Stimulated activated CD4-positive, alpha-beta T cell treated with anti-CD3 and anti-CD28 coated beads, Interleukin-2, amount 100 ng/mL, for 48 hours (primary cell): ENCODE results near the gene NUTM2A.
"Not testable (repeated sequence)": the region's sequence is repeated elsewhere in the genome, so short reads cannot be mapped to it uniquely, and the experiment has no call there.

Source experiments
- DNase-seq, 2 donors: peaks; one replicate each; pipeline ENCODE4 v3.0.0-alpha.2; 2020

Gene NUTM2A, protein sequence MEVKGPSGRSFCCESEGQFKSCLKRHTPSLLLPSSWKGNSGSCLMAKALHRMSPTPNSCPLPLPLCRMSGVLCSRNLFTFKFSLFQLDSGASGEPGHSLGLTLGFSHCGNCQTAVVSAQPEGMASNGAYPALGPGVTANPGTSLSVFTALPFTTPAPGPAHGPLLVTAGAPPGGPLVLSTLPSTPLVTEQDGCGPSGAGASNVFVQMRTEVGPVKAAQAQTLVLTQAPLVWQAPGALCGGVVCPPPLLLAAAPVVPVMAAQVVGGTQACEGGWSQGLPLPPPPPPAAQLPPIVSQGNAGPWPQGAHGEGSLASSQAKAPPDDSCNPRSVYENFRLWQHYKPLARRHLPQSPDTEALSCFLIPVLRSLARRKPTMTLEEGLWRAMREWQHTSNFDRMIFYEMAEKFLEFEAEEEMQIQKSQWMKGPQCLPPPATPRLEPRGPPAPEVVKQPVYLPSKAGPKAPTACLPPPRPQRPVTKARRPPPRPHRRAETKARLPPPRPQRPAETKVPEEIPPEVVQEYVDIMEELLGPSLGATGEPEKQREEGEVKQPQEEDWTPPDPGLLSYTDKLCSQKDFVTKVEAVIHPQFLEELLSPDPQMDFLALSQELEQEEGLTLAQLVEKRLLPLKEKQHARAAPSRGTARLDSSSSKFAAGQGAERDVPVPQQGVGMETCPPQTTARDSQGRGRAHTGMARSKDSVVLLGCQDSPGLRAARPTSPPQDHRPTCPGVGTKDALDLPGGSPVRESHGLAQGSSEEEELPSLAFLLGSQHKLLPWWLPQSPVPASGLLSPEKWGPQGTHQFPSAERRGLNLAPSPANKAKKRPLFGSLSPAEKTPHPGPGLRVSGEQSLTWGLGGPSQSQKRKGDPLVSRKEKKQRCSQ

DNA sequence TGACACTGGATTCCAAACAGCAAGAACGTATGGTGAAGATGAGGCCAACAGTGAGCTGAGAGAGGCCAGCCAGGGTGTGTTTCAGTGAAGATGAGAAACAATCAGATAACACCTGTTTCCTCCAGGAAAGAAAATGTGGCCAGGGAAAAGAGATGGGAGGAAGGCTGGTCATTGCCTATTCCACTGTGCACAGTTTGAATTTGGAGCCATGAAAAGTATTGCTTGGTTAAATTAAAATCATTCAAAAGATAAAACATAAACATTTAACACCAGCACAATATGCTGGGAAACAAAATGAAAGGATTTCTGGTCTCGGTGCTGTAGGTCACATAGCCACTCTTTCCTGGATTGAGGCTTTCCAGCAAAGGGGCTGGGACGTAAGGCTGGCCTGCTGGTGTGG is at the start of gene NUTM2A:
TSS of gene NUTM2A (plus strand) at position 301 of the 400 bp plus-strand sequence. CDS start 383 bp downstream, outside the sequence.
- not testable (repeated sequence) for DNase-seq

DNA sequence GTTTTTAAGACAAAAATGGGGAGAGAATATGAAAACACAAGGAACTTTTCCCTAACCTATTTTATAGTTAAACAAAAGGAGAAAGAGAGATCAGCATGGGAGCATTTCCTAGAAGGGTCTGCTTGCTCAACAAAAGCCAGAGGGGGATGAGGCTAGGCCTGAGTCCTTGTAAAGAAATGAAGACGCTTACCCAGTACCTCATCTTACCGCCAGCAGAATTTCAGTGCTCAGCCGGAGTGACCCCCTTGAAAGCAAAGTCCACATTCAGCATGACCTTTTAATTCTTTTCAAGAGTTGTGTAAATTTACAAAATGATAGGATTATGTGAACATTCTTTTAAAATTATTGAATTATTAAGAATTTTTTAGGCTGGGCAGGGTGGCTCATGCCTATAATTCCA is 47.7 kb upstream of the NUTM2A start:
- DNase-seq: not testable (repeated sequence)

DNA sequence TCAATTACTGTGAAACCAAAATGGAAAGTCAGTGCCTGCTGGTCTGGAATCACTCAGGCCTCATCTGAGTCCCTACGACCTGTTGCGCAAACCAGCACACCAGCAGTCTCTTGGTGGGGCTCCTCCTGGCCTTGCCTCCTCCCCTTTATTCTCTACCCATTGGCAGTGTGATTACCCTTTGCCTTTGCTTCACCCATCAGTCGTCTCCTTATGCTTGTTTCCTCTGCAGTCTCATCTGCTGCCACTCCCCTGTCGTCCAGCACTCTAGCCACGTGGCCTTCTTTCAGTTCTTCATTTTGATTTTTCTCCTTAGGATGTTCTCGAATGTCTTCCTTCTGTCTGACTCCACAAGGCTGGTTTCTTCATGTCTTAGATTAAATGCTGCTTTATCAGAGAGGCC is 40.8 kb upstream of the NUTM2A start:
- not testable (repeated sequence) for DNase-seq

DNA sequence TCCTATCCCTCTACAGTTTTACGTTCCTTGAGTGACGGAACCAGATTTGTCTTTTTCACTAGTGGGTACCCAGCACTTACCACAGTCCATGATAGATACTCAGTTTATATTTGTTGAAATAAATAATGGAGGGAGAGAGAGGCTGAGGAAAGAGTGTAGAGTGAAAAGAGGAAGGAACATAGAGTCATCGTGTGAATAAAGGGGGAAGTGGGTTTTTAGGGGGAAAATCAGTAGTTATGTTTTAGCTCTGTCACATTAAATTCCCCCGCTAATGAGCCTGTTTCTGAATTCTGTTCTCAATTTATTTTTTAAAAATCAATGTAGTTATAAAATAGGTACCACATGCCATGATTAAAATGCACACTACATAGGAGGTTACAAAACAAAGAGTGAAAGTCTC is 39.2 kb upstream of the NUTM2A start:
- not testable (repeated sequence) for DNase-seq

DNA sequence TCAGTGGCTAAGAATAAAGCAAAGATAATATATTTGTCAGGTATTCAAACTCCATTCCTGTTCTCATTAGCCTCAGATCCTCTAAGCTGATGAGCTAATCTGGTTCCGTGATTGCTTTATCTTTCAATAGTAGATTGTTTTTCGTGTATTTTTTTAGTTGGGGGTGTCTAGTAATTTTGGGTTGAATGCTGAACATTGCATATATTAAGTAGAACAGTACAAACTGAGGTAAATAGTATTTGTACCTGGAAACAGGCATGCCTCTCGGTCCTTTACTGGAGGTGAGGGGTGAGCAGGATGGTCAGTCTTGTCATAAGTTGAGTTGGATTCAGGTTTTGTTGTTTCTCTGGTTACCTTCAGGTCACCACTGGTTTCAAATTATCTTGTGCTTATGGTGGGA is 37.7 kb upstream of the NUTM2A start:
- DNase-seq: not testable (repeated sequence)

DNA sequence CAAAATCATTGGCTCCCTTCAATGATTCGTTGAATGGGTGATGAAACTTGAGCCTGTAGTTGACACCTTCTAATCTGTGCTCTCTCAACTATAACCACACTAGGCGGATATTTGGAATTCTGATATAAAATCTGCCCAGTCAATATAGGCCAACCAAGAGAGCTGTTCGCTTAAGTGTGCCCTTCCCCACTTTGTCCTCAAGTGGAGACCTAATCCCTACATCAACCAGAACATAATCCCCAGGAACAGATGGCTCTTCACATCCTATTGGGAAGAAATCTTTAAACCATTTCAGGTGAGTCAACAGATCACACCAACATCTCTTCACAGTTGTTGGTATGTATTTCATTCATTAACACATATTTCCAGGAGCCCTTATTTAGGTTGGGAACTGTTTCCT is 33.4 kb upstream of the NUTM2A start:
- DNase-seq: not testable (repeated sequence)

DNA sequence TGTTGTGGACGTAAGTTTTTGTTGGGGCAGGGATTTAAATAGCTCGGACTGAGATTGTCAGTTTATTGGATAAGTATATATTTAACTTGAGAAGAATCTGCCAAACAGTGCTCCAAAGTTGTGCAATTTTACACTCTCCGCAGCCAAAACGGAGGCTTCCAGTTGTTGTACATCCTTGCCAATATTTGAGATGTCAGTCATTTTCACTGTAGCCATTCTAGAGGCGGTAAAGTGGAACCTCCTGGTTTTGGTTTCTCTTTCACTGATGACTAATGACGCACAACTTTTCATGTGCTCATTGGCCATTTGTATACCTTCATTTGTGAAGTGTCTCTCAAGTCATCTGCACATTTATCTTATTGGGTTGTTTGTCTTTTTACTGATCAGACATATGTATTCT is 24.3 kb upstream of the NUTM2A start:
- DNase-seq: not testable (repeated sequence)

DNA sequence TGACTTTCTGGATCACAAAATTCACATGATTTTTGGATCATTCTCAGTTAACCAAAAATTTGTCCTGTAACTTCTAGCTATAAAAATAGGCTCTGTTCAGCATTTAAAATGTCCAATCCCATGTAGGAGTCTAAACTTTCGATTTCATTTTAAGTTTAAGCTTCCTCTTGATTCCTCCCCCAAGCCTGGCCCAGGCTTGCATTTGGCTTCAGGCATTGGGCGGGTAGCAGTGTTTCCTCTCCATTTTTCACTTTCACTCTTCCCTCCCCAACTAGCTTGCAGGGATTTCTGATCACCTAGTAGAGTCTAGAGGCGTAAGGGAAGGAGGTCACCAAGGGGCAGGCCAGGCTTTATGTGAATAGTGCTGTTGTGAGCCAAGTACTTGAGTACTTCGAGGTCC is 20.4 kb upstream of the NUTM2A start:
- DNase-seq: not testable (repeated sequence)

DNA sequence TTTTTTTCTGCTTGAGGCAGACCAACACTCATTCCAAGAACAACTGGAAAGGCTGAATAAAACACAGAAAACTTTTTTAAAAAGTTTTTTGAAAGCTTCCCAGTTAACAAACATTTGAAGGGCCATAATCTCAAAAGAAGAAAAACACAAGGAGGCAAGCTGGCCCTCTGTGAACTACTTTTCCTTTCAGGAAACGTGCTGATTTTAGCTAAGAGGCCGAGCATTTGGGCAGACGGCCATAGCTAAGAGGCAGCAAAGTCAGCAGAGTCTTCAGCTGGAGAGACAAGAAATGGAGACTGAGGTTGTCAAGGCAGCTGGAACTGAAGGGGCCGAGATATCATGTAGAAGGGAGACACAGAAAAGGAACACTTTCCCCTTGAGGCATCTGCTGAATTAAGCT is 18.3 kb upstream of the NUTM2A start:
- DNase-seq: not testable (repeated sequence)

DNA sequence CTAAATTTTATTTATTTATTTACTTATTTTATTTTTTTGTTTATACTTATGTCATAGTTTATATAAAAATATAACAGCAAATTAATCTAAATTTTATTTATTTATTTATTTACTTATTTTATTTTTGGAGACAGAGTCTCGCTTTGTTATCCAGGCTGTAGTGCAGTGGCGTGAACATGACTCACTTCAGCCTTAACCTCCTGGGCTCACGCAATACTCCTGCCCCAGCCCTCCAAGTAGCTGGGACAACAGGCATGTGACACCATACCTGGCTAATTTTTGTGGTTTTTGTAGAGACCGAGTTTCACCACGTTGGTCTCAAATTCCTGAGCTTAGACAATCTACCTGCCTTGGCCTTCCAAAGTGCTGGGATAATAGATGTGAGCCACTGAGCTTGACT is 14.9 kb upstream of the NUTM2A start:
- not testable (repeated sequence) for DNase-seq

DNA sequence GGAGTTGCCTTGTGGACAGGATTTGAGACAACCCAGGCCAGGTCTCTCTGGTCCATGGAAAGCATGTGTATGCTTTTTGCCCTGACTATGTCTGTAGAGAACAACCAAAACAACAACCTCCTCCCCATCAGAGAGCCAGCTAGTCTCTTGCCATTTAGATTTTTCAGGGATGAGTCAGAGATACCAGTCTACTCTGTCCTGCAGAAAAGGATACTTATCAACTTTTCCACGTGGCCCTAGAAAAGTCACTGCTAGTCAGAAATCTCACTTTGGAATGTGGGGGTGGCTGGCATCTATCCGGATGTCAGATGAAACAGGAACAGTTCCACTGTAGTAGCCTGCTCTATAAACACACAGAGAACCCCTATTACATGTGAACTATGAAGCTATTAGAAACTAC is 13.4 kb upstream of the NUTM2A start:
- DNase-seq: not testable (repeated sequence)

DNA sequence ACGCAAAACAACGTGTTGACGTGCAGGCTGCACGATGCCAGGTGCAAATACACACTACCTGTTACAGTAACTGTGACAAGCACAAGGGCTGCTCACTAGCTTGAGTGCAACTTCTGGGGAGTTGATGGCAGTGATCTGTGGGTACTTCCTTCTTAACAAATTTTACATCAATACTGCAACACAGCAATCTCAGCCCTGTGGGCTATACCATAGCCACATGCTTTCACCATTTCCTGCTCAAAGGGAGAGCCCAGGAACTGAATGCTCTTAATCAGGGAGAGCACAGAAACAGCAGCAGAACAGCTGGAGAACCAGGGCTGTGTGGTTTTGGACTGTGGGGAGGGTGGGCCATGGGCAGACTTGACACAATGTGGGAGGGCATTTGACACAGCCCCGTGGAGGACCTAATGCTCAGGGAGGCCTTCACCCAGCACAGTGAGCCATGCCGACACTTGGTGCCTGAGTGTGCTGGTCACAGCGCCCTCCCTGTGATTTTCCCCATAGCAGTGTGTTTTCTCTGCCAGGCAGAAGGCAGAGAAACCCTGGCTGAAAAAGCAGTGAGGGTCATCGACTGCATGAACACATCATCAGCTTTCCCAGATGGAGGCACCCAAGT is 12.0 kb upstream of the NUTM2A start:
- not testable (repeated sequence) for DNase-seq

DNA sequence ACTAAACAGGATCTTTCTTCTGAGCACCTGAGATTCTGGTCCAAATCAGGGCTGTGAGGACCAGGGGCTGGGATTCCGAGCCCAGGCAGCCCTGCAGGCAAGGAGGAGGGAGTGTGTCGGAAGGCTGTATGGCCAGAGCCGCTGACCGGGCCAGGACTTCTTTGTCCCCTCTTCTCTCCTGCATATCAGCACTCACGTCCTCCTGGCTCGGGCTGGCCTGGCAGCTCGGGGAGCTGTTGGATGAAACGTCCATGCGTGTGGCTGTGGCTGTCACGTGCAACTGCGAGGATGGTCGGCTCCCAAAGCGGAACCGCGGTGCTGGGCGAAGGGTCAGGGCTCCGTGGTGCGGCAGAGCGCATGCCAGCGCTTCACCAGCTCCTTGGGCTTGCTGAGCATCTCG is 11.4 kb upstream of the NUTM2A start:
- not testable (repeated sequence) for DNase-seq

DNA sequence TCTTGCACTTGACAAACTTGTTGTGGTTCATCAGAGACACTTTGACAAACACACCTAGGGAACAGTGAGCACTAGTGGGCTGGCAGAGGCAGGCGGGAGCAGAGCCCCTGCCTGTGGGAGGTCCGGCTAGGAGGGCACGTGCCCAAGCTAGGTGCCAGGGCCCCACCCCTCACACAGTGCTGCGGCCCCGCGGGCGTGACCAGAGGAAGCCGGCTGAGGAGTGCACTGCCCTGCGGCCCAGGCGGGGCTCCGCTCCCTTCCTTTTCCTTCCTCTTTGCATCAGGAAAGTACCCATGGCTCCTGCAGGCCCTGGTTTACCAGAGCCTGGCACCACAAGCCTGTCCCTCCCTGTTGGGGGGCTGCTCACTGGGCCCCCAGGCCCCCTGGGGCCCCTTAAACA is 9.1 kb upstream of the NUTM2A start:
- not testable (repeated sequence) for DNase-seq

DNA sequence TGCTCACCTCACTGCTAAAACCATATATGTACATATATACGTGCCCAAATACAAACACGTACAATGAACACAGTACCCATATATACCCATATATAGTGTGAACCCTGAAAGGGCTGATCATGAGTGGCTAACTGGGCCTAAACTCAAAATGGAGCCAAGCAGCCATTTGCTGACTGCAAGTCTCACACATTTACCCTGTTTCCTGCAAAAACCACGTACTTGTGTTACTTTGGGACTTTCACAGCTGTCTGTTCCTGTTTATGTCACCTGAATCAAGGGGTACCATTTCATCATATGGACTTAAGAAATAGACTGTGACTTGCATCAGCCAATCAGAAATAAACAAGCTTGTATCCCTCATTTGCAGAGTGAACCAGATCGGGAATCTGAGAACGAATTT is 5.9 kb upstream of the NUTM2A start:
- not testable (repeated sequence) for DNase-seq

DNA sequence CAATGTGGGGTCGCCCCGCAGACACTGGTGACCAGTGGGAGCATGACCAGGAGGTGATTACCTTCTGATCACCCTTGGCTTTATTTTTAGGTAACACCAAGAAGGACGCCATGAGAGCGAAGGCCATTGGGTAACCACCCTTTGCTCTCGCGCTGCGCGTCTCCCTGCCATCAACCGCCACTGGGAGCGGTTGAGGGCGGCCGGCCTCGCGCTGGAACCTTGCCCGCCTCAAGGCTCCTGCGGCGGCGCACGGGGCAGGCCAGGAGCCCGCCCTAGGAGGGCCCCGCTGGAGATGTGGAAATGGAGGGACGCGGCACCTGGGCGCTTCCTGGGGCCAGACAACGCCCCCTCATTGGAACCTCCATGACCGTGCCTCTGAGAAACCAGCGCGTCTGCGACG is 2.5 kb upstream of the NUTM2A start:
- DNase-seq: not testable (repeated sequence)

DNA sequence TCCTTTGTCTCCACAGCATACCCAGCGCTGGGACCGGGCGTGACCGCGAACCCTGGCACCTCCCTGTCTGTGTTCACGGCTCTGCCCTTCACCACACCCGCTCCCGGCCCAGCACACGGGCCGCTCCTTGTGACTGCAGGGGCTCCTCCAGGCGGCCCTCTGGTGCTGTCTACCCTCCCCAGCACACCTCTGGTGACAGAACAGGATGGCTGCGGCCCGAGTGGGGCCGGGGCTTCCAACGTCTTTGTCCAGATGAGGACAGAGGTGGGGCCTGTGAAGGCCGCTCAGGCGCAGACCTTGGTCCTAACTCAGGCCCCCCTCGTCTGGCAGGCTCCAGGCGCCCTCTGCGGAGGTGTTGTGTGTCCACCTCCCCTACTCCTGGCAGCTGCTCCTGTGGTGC is 3.0 kb downstream of the NUTM2A start:
- DNase-seq: not testable (repeated sequence)

DNA sequence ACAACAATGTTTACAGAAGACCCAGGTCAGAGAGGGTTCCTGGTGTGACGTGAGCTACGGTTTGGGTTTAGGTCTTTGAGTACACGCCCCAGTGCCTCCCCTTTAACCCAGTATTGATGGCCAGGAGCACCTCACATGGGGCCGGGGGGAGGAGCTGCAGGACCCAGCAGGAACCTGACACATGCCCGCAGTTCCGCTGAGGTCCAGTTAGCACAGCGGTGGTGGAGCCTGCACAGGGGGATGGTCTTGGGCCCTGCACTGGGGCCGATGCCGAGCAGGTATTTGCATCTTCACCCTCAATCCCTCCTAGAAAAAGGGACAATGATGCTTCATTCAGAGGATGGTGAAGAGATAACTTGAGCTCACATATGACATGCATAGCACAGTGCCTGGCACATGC is 4.0 kb downstream of the NUTM2A start:
- not testable (repeated sequence) for DNase-seq

DNA sequence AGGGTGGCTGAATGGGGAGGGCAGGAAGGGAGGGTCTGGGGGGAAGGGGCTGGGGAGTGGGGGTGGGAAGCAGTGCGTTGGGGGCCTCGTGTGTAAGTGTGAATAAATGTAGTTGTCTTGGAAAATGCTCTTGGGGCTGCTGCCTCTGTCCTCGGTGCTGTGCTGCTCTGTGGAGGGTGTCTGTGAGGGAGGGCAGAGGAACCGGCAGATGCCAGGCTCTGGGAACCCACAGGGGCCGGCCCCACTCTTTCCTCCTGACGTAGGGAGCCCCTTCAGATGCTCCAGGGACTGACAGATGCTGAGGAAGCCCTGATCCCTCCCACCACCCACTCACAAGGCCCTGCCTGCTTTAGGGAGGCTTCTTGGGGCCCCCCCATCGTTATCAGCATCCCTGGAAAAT is 9.6 kb downstream of the NUTM2A start:
- not testable (repeated sequence) for DNase-seq

DNA sequence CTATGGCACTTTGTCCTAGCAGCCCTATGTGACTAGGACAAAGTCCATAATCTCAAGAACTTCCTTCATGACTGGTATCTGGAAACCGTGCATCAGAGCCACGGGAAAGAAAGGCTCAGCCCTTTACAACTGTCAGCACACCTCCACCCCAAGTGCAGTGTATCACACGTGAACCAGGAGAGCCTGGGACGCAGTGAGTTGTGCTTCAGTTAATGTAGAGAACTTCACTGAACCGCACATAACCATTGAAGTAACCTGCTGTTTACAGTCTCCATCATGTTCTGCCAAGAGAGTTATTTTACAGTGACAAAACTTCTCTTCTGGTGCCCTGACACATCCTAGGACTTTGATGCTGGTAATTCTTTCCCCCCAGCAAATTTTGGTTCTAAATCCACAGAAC is 12.0 kb downstream of the NUTM2A start:
- DNase-seq: not testable (repeated sequence)

DNA sequence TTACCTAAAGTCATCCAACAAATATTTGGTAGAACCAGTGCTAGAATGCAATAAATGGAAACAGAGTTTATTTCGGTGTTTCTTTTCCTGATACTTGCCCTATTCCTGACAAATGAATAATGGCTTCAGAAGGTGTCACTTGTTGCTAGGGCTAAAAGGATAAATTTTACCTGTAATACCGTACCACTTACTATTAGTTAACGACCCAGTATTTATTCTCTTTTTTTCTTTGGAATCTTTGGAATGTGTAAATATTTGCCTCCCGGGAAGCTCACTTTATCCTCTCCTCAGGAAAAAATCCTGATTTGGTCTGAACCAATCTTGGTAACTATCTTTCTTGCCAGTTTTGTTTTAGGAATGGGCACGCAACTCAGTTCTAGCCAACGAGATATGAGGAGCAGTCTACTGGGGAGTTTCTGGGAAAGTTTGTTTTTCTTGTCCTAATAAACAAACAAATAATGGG is 14.1 kb downstream of the NUTM2A start:
- DNase-seq: not testable (repeated sequence)

DNA sequence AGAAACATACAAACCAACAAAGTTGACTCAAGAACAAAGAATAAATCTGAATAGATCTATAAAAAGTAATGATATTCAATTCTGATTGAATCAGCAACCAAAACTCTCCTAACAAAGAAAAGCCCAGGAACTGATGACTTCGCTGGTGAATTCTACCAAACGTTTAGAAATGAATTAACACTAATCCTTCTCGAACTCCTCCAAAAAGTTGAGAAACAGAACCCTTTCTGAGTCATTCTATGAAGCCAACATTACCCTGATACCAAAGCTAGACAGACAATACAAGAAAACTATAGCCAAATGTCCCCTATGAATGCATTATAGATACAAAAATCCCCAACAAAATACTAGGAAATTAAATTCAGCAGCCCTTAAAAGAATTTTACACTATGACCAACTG is 16.9 kb downstream of the NUTM2A start:
- DNase-seq: not testable (repeated sequence)

DNA sequence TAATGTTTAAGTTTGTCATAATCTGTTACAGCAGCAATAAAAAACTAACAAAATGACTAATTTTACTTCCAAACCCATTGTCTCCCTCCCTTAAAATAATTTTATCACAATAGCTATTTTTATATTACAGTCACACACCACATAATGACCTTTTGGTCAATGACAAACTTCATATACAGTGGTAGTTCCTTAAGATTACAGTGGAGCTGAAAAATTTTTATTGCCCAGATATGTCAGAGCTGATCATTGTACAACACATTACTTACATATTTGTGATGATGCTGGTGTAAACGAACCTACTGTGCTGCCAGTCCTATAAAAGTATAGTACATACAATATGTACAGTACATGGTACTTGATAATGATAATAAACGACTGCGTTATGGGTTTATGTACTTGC is 22.1 kb downstream of the NUTM2A start:
- not testable (repeated sequence) for DNase-seq
